Measurements from ENCODE around the gene DENND1A.

DNA sequence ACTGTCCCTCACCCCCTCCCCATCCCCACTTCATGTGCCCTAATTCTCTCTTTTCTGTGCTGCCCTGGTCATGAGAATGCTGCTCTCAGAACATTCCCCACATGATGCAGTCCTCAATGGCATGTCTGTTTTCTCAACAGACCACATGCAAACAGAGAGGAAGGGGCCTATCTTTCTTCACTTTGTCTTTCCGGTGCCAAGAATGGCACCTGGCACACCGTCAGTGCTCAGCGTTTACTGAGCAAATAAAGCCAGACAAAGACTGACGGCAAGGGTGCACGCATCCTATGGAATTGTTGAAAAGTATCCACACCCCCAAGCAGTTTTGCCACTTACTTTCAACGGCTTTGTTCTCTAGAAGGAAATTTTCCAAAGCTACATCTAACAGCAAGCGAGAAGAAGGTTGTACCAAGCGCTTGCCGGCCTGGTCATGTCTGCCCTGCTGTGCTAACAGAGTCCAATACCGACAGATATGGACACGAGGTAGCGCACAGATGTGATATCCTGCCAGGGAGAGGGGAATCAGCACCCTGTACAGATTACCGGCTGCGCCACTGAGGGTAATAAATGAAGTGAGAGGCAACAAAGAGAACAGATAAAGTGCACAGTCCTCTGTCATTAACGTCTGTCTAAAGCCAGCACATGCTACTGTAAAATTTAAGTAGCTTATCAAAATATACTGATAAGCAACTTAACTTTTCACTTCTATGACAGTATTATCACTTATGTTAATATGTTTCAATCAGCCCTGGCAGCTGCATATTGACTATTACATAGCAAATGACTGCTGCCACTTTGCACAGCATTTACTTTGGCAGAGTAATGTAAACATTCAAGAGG, 251.7 kb downstream of the DENND1A start:
- TF ChIP-seq POLR2A (IDR thresholded peaks at IDR 0.05; ENCODE audit: low read length) (no peak), GATA1 (IDR thresholded peaks at IDR 0.05; ENCODE audit: low read depth, low read length) (no peak)
